H1 (cell line): ENCODE results near the gene IFT20. TPM values are rescaled to one million over a fixed set of nuclear protein-coding genes. Genes with fewer than 3 reads are reported as not detected.

Source experiments
- CTBP2 ChIP-seq: IDR thresholded peaks from 2 replicates; pipeline ENCODE4 v1.7.0; 2011; ENCODE audit warnings: borderline replicate concordance, mild to moderate bottlenecking, moderate library complexity, mixed read lengths, low read length; ENCODE audit not compliant: insufficient read depth, insufficient read length
- EP300 ChIP-seq, 2 experiments: IDR thresholded peaks; 1 replicate in 1 of 2; 2 replicates in 1 of 2; pipeline ENCODE4 v1.6.1; 2011 to 2012; ENCODE audit warnings: low read depth in 2 of 2, low read length in 2 of 2, mild to moderate bottlenecking in 2 of 2, borderline replicate concordance in 1 of 2, inconsistent platforms in 1 of 2, moderate library complexity in 1 of 2
- GTF2F1 ChIP-seq: IDR thresholded peaks from 2 replicates; pipeline ENCODE4 v1.6.1; 2012; ENCODE audit warnings: low read depth, low read length, improper control_type of control experiment, borderline replicate concordance
- HDAC2 ChIP-seq, 2 experiments: fragments of 300-600 bp in 1 of 2; sonication (generic) in 1 of 2; IDR thresholded peaks; 2 replicates each; pipeline ENCODE4 v1.6.1; 2011 to 2012; ENCODE audit warnings: low read depth in 2 of 2, low read length in 2 of 2, mild to moderate bottlenecking in 2 of 2, moderate library complexity in 2 of 2, borderline replicate concordance in 1 of 2, inconsistent platforms in 1 of 2
- POU5F1 ChIP-seq: IDR thresholded peaks from 2 replicates; pipeline ENCODE4 v1.6.1; 2011; ENCODE audit warnings: low read depth, mild to moderate bottlenecking, low read length, moderate library complexity
- RFX5 ChIP-seq: IDR thresholded peaks from 2 replicates; pipeline ENCODE4 v1.6.1; 2011; ENCODE audit warnings: low read depth, low read length, improper control_type of control experiment, borderline replicate concordance
- SP1 ChIP-seq: IDR thresholded peaks from 2 replicates; pipeline ENCODE4 v1.6.1; 2011; ENCODE audit warnings: low read depth, low read length
- SP2 ChIP-seq: IDR thresholded peaks from 2 replicates; pipeline ENCODE4 v1.6.1; 2012; ENCODE audit warnings: mild to moderate bottlenecking, low read length, inconsistent platforms
- polyA plus RNA-seq, 7 experiments: library from polyadenylated mRNA; depleted of rRNA in 3 of 7; stranded (reverse) in 5 of 7; unstranded in 2 of 7; fragments of >200 nt in 5 of 7; fragments of 200-250 nt in 2 of 7; gene quantifications; 1 replicate in 5 of 7; 2 replicates in 1 of 7; 4 replicates in 1 of 7; pipeline versions ENCODE4 v1.2.1 to v1.2.3, GENCODE V29; 2011 to 2013; ENCODE audit warnings: missing spikeins in 2 of 7, mixed read lengths in 2 of 7
- total RNA-seq: library from RNA; stranded (reverse); fragmentation: NEBNext Ultra II Directional; extraction: Animal tissue kit (Norgen Biotek cat#: 25700); gene quantifications from 2 replicates; pipeline ENCODE4 v1.2.1, GENCODE V29; 2021

Gene IFT20
- total and polyA plus RNA-seq, 2 of the 8 experiments (the other 6 are each of a cell fraction or from before 2014, with no cell fraction given): 9.0 to 21.0 TPM

GRCh38 chr17:28357061-28357900, 22.0 kb upstream of the IFT20 start, which contains the start of gene POLDIP2 (continued):
- TF ChIP-seq SP2: no peak
- TF ChIP-seq CTBP2: no peak
- TF ChIP-seq POU5F1: no peak
- TF ChIP-seq RFX5: no peak
- peak in 1 of 2 experiments; percentile 97; a peak in 2 of 4 replicates for TF ChIP-seq HDAC2 (IDR thresholded peaks at IDR 0.05; ENCODE audit: borderline replicate concordance in 1 of 2, low read depth in 2 of 2, low read length in 2 of 2)
- no peak for TF ChIP-seq SP1
- TF ChIP-seq EP300 (IDR thresholded peaks at IDR 0.05; ENCODE audit: borderline replicate concordance in 1 of 2, low read depth in 2 of 2, low read length in 2 of 2): peak in 1 of 2 experiments; percentile 42; a peak in 1 of 3 replicates
- no peak for TF ChIP-seq GTF2F1
